Ecto neural progenitor cell (in vitro differentiated cells): ENCODE results near the gene NEIL3.
"Not testable (repeated sequence)": the region's sequence is repeated elsewhere in the genome, so short reads cannot be mapped to it uniquely, and the experiment has no call there.

Source experiments
- DNase-seq: peaks from one replicate; pipeline ENCODE4 v3.0.0-alpha.2; 2018; ENCODE audit warnings: low spot score

The NEIL3 gene

DNA sequence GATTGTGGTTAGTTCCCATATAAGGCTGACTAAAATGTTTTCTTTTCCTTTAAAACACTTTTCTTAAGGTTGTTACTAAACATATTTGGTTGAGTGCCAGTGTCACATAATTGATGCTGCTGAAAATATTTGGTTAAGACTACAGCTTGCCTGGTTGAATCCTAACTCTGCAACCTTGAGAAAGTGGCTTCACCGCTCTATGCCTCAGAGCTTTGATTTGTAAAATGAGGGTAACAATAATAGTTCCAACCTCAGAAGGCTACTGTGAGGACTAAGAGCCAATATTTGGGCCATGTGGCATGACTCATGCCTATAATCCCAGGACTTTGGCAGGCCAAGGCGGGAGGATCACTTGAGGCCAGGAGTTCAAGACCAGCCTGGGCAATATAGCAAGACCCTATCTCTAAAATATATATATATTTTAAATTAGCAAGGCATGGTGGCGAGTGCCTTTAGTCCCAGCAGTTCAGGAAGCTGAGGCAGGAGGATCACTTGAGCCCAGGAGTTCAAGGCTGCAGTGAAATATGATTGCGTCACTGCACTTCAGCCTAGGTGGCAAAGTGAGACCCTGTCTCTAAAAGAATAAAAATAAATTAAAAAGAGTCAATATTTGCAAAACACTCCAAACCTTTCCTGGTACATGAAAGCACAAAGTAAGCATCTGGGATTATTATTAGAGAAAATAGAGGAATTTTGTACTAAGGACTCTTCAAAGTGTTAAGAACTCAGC lies 7.1 kb upstream of the NEIL3 start:
- DNase-seq: no peak

DNA sequence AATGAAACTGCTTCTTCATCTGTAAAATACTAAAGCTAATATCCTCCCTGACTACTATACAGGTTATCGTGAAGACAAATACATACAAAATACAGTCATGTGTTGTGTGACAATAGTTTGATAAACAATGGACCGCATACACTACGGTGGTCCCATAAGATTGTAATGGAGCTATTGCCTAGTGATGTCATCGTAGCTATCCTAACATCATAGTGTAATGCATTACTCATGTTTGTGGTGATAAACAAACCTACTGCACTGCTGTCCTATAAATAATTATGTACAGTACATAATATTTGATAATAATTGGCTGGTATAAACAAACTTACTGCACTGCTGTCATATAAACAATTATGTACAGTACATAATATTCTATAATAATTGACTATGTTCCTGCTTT lies 5.6 kb upstream of the NEIL3 start:
- DNase-seq: no peak

DNA sequence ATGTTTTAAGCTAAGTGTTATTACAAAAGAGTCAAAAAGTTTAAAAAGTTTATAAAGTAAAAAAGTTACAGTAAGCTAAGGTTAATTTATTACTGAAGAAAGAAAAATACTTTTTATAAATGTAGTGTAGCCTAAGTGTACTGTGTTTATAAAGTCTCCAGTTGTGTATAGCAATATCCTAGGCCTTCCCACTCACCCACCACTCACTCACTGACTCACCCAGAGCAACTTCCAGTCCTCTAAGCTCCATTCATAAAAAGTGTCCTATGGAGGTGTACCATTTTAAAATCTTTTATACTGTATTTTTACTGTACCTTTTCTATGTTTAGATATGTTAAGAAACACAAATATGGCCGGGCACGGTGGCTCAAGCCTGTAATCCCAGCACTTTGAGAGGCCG lies 4.8 kb upstream of the NEIL3 start:
- not testable (repeated sequence) for DNase-seq

DNA sequence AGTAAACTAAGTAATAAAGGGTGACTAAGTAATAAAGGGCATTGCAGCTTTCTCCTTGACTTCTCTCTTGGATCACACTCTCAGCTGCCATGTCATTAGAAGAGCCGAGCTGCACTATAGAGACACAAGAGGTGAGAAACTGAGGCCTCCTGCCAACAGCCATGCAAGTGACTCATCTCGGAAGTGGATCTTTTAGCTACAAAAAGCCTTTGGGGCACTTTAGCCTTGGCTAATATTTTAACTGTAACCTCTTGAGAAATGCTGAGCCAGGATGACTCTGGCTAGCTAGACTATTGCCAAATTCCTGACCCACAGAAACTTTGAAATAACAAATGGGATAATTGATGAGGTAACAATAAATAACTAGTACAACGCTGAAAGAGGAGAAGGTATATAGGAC lies 1.5 kb upstream of the NEIL3 start:
- no peak for DNase-seq

DNA sequence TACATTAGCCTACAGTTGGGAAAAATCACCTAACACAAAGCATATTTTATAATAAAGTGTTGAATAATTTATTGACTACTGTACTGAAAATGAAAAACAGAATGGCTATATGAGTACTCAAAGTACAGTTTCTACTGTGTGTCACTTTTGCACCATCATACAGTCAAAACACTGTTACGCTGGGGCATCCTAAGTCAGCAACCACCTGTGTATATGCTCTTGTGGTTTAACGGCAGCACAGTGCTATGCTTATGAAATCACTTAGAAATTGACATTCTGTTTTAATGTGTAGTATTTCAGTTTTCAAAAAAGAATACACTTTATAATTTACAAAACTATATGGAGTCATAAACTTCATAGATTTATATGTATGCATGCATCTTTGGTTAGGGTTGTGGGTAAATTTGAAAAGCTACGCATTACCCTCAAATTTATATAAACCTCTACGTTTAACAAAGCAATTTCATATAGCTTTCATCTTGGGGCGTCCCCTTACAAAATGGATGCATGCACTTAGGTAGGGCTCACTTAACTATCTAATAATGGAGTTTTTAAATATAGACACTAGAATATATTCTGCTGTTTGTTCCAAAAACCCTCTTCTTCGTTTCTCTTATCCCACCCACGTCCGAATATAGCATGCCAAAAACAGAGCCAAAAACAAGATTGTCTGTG lies 690 bp upstream of the NEIL3 start:
- DNase-seq: no peak

DNA sequence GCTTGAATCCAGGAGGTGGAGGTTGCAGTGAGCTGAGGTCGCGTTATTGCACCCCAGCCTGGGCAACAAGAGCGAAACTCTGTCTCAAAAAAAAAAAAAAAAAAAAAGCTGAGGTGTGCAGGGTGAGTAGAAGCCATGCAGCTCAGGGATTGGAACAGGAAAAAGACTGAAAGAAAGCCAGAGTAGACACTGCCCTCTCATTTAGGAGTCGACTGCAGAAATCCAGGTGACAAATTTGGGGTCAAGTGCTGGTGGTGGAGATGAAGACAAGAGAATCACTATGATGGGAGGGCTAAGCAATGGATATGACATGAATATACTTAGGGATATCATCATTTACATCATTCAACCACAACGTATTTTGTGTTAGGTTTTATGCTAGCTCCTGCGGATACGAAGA lies 1.9 kb downstream of the NEIL3 start:
- no peak for DNase-seq

DNA sequence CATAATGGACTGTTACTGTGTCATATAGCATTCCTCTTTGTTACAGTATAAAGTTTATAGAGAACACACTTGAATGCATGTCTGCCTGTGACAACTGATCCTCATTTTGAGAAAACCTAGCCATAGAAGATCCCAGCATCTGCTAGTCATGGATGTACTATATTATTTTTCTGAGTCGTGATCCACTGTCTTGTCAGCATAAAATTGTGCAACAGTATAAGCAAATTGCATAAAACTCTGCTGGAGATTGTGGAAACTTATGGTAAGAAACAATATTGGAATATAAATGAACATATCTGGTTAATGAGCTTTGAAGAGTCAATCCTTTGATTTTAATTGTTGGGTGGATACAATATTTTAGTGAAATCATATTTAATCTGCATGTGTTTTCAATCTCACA lies 3.6 kb downstream of the NEIL3 start:
- no peak for DNase-seq

DNA sequence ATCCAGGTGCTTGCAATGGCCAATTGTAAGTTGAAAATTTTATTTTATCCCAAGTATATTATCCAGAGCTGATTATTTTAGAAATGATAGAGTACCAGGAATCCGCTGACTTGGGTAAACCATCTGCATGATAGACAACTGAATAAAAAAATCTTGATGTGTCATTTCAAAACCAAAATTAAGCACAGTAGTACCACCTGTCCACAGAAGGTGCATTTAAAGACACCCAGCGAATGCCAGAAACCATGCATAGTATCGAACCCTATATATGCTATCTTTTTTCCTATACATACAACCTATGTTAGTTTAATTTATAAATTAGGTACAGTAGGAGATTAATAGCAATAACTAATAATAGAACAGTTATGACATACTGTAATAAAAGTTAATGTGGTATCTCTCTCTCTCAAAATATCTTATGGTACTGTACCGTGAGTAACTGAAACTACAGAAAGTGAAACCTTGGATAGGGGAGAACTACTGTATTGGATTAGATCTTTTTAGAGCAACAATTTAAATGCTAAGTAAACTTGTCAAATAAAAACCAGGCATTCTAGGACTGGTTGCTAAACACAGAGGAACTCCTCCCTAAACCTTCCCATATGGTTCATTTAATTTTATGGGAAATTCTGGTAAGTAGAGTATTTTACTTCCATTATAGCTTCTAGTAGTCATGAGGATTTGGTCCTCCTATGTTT lies 6.2 kb downstream of the NEIL3 start:
- no peak for DNase-seq

DNA sequence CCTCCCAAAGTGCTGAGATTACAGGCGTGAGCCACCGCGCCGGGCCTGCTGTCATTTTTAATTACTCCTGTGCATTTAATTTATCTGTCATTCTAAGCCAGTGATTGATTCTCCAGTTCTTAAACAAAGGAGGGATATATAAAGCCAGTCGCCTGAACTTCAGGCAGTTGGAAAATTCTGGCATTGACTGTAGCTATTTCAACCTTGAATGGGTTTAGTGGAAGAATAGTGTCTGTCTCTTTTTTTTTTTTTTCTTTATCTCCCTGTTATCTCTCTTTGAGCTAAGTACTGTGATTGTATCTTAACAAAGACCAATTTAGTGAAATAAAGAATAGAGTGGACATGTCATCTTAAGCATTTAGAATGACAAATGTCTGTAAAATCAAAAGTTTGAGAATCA lies 11.0 kb downstream of the NEIL3 start:
- no peak for DNase-seq

DNA sequence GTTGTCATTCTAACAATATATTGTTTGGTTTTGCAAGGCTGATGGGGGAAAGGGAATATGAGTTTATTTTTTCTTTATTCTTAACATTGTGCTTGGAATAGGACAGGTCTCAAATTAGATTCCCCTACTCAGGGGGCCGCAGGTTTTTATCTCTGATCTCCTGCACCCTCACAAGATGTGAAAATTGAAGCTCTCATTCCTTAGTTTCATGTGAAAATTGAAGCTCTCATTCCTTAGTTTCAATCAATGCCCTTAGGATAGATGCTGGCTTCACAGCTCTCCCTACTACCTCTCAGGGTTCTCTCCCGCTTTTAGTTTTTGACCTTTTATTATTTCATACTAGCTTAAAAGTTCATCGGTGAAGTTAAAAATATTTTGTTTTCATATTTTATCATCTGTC lies 12.0 kb downstream of the NEIL3 start:
- DNase-seq: no peak

DNA sequence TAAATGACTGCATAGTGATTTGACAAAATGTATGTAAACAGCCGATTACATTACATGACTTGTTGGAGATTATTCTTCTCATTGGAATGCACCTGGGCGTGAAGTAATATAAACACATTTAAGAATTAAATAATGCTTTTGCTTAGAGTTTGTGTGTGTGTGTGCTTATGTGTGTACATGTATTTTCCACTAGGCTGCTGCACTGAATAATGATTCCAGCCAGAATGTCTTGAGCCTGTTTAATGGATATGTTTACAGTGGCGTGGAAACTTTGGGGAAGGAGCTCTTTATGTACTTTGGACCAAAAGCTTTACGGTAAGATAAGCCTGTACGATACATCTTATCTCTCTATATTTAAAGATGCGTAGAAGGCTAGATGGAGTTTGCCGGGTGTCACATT lies 12.6 kb downstream of the NEIL3 start:
- DNase-seq: no peak

DNA sequence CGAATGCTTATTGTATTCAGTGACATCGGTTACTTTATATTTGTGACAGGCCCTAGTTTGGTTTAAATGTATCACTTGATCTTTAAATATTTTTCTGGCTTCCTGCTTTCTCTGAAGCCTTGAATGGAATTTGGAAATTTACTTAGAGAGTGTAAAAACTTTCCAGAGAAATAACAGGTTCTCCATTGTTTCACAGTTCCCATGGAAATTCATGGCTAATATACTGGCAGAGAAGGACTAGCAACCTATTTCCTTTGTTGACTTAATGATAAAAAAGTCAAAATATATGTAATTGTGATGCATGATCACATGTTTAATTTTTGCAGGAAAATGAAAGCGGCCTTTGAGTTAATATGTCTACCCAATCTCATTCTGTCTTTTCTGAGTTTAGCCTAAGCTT lies 13.2 kb downstream of the NEIL3 start:
- no peak for DNase-seq

DNA sequence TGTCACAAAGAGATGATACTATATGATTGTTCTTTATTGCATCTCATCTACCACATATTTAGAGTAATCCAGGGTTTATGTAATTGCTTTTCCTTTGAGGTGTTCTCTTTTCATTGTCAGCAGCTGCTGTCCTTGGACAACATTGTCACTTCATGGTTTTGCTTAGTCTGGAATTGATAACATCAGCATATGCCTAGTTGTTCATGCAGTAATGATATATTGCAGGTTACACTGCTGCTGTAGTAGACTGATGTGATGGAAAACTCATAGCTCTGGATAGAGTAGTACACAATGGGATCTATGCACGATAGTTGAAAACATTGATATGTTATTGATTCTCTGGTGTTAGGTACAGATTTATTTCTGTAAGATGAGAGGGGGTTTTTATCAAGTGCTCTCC lies 13.7 kb downstream of the NEIL3 start:
- no peak for DNase-seq

DNA sequence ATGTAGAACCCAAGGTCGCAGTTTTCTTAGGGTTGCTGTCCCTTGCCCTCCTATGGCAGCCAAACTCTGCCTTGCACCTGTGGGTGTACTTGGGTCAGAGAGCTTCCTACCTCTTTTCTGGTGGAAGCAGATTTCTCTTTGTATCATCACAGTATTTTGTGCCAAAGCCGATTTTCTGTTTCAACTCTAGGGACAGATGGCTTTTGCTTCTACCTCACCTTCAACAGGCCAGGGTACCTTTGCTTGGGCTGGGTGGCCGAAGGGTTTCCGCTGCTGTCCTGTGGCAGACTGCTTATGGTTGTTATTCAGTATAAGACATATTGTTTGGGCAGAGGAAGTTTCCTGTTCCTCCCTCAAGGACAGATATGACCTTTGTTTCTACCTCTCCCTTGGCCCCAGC lies 22.4 kb downstream of the NEIL3 start:
- no peak for DNase-seq

DNA sequence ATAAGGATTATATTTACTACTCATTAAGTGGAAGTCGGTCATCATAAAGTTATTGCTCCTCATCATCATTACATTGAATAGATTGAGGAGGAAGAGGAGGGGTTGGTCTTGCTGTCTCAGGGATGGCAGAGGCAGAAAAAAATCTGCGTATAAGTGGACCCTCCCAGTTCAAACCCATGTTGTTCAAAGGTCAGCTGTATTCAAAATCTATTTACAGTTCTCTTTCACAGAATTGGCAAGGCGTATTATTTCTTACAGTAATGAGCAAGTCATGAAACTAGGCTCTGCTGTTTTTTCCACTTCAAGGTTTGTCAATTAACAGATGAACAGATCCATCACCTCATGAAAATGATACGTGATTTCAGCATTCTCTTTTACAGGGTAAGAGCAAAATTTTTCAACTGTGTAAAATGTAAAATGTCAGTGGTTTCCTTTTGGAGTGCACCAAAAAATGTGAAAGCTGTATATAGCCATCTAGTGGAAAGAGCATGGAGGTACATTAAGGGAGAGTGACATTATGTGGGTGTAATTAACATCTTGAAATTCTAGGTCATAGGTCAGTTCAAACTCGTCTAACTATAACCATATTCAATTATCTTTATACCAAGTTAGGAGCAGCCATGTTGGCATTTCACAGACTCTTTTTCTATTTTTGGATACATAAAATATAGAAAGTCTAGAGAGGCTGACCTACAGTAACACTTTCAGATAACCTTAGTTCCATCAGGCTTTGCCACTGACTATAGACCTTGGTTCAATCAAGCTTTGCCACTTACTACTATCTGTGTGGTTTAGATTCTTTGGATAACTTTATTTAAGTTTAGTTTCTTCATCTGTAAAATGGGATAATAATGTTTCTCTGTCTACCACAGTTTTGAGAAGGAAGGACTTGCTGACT lies 30.1 kb downstream of the NEIL3 start:
- no peak for DNase-seq

DNA sequence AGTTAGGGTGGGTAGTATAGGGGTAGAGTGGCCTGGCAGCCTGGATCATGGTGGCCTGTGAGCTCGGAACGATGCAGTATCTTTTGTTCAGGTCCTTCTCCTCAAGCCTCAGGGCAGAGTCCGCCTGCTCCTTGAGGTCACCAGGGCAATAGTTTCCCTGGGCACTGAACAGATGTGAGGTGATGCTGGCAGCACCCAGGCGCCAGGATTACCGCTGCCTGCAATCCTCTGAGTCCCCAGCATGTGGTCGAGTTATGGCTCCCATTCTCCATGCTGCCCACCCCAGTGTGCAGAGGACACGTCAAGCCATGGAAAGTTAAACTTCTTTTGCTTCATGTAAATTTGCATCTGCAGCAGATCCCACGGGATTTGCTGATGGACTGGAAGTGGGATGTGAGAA lies 38.7 kb downstream of the NEIL3 start:
- DNase-seq: no peak

DNA sequence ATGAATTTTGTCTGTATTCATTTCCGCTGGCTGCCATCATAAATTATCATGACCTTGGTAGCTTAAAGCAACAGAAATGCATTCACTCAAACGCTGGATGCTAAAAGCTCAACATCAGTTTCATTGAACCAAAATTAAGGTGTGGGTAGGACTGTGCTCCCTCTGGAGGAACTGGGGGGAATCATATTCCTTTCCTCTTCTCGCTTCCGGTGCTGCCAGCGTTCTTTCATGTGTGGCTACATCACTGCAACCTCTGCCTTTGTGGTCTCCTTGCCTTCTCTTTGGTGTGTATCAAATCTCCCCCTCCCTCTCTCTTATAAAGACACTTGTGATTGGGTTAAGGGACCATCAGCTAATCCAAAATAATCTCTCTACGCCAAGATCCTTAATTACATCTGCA lies 39.5 kb downstream of the NEIL3 start:
- DNase-seq: no peak

DNA sequence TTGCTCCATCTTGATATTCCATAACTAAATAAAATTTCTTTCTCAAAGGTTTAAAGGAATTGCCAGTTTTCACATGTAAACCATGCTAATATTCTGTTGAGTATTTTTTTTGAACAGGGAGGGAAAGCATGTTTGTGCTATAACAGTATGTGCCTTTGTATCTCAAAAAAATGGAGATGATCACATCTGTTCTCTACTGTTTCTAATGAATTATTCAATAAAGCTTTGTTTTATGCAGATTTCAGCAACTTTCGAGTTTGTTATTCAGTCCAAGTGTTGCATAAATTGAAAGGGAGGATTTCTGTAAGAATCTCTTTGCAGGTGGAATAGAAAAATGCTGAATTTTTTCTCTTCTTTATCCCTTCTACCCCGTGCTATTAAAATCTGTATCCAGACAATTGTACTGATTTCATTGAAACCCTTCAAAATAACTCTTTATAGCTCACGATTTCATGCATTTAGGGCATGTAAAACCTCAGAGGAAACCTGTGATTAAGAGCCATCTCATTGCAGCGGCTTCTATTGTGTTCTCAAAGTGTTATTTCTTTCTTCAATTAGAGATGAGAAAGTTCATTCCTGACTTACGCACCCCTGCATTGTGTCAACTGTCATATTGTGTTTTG lies 42.1 kb downstream of the NEIL3 start:
- DNase-seq: no peak

DNA sequence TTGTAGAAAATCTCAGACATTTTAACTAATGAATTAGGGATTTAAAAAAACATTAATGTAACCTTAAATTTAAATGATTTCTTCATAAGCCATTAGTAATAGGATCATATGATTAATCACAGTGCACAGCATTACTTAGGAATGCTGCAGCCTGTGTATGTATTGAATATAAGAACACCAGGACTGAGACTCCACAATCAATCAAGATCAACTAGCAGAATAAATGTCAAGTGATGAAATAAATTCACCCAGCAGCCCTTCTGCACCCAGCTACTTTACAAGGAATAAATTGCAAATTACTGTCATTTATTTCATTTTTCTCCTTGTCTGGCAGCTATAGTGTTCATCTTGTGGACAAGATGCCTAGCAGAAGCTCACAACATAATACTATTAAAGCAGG lies 46.5 kb downstream of the NEIL3 start:
- no peak for DNase-seq

DNA sequence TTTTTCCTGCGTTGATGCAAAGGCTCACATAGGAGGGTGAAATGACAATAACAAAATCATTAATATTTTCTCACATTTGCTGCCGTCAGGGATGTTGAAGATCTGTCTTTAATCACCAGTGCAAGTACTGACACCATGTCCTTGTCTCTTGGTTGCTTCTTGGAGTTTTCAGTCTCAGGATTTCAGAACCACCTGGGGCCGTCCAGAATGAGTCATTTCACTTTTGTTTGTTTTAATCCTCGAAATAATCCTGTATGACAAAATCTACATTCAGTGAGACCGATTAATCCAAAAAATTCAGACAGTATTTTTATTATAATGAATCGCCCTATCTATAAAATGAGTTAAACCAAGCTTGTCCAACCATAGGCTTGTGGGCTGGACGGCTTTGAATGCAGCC lies 47.2 kb downstream of the NEIL3 start:
- no peak for DNase-seq

DNA sequence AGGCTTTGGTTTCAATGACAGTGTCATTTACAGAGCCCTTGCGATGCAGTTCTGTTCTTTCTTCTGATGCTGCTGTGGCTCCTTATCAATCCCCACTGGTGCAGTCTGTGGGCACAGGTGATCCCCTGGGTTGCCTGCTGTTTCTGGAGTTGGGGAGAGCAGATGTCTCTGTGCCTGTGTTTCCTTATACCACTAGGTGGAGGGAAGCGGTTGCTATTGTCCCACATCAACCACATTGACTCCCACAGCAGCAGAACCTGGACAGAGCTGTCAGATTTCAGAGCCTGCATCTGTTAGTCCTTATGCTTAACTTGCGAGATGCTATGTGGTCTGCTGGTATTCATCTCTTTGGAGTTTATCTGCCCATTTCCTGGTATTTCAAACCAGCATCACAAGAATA lies 57.7 kb downstream of the NEIL3 start:
- no peak for DNase-seq

DNA sequence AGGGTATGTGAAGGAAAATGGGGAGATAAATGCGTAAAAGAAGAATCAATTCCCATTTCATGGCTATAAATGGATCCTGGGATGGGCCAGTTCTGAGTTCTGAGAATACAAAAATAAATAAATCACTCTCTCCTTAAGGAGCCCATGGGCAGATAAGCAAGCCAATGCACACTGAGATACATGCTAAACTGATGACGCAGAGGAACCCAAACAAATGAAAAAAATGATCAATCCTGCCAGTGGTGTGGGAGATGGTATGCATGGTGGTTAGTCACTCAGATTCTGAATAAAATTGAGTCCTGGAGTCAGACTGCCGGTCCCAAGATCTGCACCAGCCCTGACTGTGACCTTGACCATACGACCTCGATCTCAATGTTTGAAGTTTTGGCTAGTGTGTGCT lies 59.7 kb downstream of the NEIL3 start:
- DNase-seq: no peak
